Pancreas (tissue), 10 donors: ENCODE data around the gene SH3YL1. TPM values are rescaled to one million over a fixed set of nuclear protein-coding genes. Genes with fewer than 3 reads are reported as not detected.

Experiments used
- ATAC-seq, 4 donors: fragments of 200-7000 bp; cut with Tn5 transposase; one replicate each; pipeline versions ENCODE4 v1.8.0 to v1.9.1; 2020; ENCODE audit warnings: mild to moderate bottlenecking in 4 of 4, moderate library complexity in 4 of 4
- DNase-seq, 6 donors: peaks; one replicate each; pipeline ENCODE4 v3.0.0-alpha.2; 2020
- FAIRE-seq: peaks from 2 replicates; lab custom pipeline; 2012; peaks lifted over from hg19 to GRCh38; lab: Jason Lieb, UNC
- H3K27ac ChIP-seq, 4 donors: fragments of 200-600 bp; sonication (generic); 1 replicate in 3 of 4; 2 replicates in 1 of 4; pipeline versions ENCODE4 v1.5.0 to v1.8.0; 2020
- H3K27me3 ChIP-seq, 4 donors: fragments of 200-600 bp; one replicate each; pipeline ENCODE4 v1.8.0; 2021
- H3K36me3 ChIP-seq, 3 donors: fragments of 200-600 bp; sonication (generic) in 1 of 3; one replicate each; pipeline versions ENCODE4 v1.5.0 to v1.8.0; 2020 to 2021
- H3K4me1 ChIP-seq, 3 donors: fragments of 200-600 bp; one replicate each; pipeline ENCODE4 v1.8.0; 2021
- H3K4me3 ChIP-seq, 4 donors: fragments of 200-600 bp; sonication (generic) in 2 of 4; one replicate each; pipeline versions ENCODE4 v1.5.0 to v1.8.0; 2020 to 2021
- H3K9me3 ChIP-seq, 4 donors: fragments of 200-600 bp; one replicate each; pipeline ENCODE4 v1.8.0; 2021
- CTCF ChIP-seq, 4 donors: fragments of 200-600 bp; sonication (generic) in 3 of 4; IDR thresholded peaks; one replicate each; pipeline versions ENCODE4 v1.5.0 to v1.8.0; 2021; ENCODE audit warnings: antibody characterized with exemption in 4 of 4
- WGBS, 2 donors: extraction: QIAGEN DNeasy Blood & Tissue Kit; methylation state at CpG; one replicate each; pipeline ENCODE4 v1.1.7; 2013; 5-methylcytosine and 5-hydroxymethylcytosine counted together
- intact Hi-C, 3 donors: fragments of 100-400 bp; cut with DNase I; formaldehyde crosslinking; loops; one replicate each; pipeline versions ENCODE4 v1.11.1 to v1.14.2; 2022
- polyA plus RNA-seq, 2 donors: library from polyadenylated mRNA; stranded (reverse); fragments of 200-250 nt; gene quantifications; one replicate each; pipeline ENCODE4 v1.2.3, GENCODE V29; 2013
- total RNA-seq, 6 donors: library from RNA; stranded (reverse); fragmentation: NEBNext Ultra II Directional in 4 of 6; extraction: Animal tissue kit (Norgen Biotek cat#: 25700) in 4 of 6; gene quantifications; one replicate each; pipeline versions ENCODE4 v1.2.1 to v1.2.4, GENCODE V29; 2021 to 2023
- donor health status: healthy with polysubstance abuse.
- donor health status: DM: no; HTN: no; CAD: no; lungs with moderate emphysema.
- donor health status: DM: no; HTN: no; CAD: no.
- donor health status: control.
- donor health status: control.
- donor health status: Bipolar disorder and iron deficiency.
- donor health status: DM: yes; HTN: yes; CAD: no.
- donor health status: DM: no; HTN: no; CAD: no.
- donor health status: DM: no; HTN: no; CAD: no.
- donor health status: DM: yes; HTN: yes; CAD: no.

Gene SH3YL1
- total and polyA plus RNA-seq, 8 donors: 63.7 to 162 (median 119) TPM

- TF ChIP-seq CTCF (IDR thresholded peaks at IDR 0.05): no peak
- intact Hi-C loops: no loop called here
- H3K4me1 ChIP-seq: peaks cover 0 to 6% (median 3%) of the 10 kb centered on the region in 3 donors
- H3K4me3 ChIP-seq: no peak overlapping the region
- H3K27me3 ChIP-seq: no peaks in the 10 kb centered on the region
- WGBS, 2 donors: 77 to 82% methylated on average over 4 of the region's 4 CpGs
- H3K9me3 ChIP-seq: no peaks in the 10 kb centered on the region
- no peak overlapping the region for H3K27ac ChIP-seq
- DNase-seq: no peak
- H3K36me3 ChIP-seq: no peaks in the 10 kb centered on the region
- no peak for FAIRE-seq
- ATAC-seq: peak in 1 of 4 donors; percentile 28
These were observed 53.2 kb downstream of the SH3YL1 start for GRCh38 chr2:210660-211059.

GRCh38 chr2:209470-209869 is 54.4 kb downstream of the SH3YL1 start:
- DNase-seq: no peak
- Histone ChIP-seq H3K36me3 (no peaks in the 10 kb centered on the region), H3K27me3 (no peaks in the 10 kb centered on the region), H3K27ac (no peak overlapping the region), H3K4me3 (no peak overlapping the region), H3K9me3 (no peaks in the 10 kb centered on the region), H3K4me1 (no peaks in the 10 kb centered on the region)
- no peak for FAIRE-seq
- no peak for ATAC-seq
- intact Hi-C loops: no loop called here
- 89 to 93% methylated on average over 2 of the region's 2 CpGs for WGBS, 2 donors
- TF ChIP-seq CTCF (IDR thresholded peaks at IDR 0.05): no peak

GRCh38 chr2:208335-208734 is 55.5 kb downstream of the SH3YL1 start:
- FAIRE-seq: no peak
- TF ChIP-seq CTCF (IDR thresholded peaks at IDR 0.05): no peak
- no peaks in the 10 kb centered on the region for H3K36me3 ChIP-seq
- H3K27me3 ChIP-seq: no peaks in the 10 kb centered on the region
- ATAC-seq: no peak
- H3K4me1 ChIP-seq: no peaks in the 10 kb centered on the region
- intact Hi-C loops: no loop called here
- no peak for DNase-seq
- H3K9me3 ChIP-seq: no peaks in the 10 kb centered on the region
- no peak overlapping the region for H3K27ac ChIP-seq
- no peak overlapping the region for H3K4me3 ChIP-seq
- WGBS, 2 donors: 68 to 75% methylated on average over 1 of the region's 1 CpG

GRCh38 chr2:203984-204383 is 59.8 kb downstream of the SH3YL1 start:
- no peak for TF ChIP-seq CTCF (IDR thresholded peaks at IDR 0.05)
- H3K9me3 ChIP-seq: no peaks in the 10 kb centered on the region
- H3K27ac ChIP-seq: no peak overlapping the region
- no peak for DNase-seq
- 75 to 96% methylated on average over 2 of the region's 2 CpGs for WGBS, 2 donors
- H3K4me3 ChIP-seq: no peak overlapping the region
- no peak for ATAC-seq
- peaks cover 0 to 8% (median 5%) of the 10 kb centered on the region in 3 donors for H3K4me1 ChIP-seq
- no peaks in the 10 kb centered on the region for H3K36me3 ChIP-seq
- H3K27me3 ChIP-seq: no peaks in the 10 kb centered on the region
- no peak for FAIRE-seq
- intact Hi-C loops: no loop called here

- ATAC-seq: no peak
- no peak for TF ChIP-seq CTCF (IDR thresholded peaks at IDR 0.05)
- H3K27ac ChIP-seq: no peak overlapping the region
These were observed 60.4 kb downstream of the SH3YL1 start for GRCh38 chr2:203401-203800.

More at GRCh38 chr2:203401-203800, 60.4 kb downstream of the SH3YL1 start:
- WGBS, 2 donors: 82 to 87% methylated on average over 8 of the region's 8 CpGs
- FAIRE-seq: no peak
- no peaks in the 10 kb centered on the region for H3K27me3 ChIP-seq
- H3K4me1 ChIP-seq: peaks cover 0 to 8% (median 5%) of the 10 kb centered on the region in 3 donors
- intact Hi-C loops: no loop called here
- no peak for DNase-seq
- H3K4me3 ChIP-seq: no peak overlapping the region
- H3K9me3 ChIP-seq: no peaks in the 10 kb centered on the region
- H3K36me3 ChIP-seq: no peaks in the 10 kb centered on the region
